ENCODE results near the gene GNG10.

- TF ChIP-seq POLR2A (IDR thresholded peaks at IDR 0.05; ENCODE audit: low read depth, low read length) = no peak
- no peak for TF ChIP-seq CTCF (conservative IDR thresholded peaks at IDR 0.05; ENCODE audit: low read depth, low read length)
- TF ChIP-seq MXI1 (IDR thresholded peaks at IDR 0.05; ENCODE audit: borderline replicate concordance, low read depth, low read length) = no peak
- TF ChIP-seq CHD1 (IDR thresholded peaks at IDR 0.05; ENCODE audit: low read depth, low read length) = no peak
- TF ChIP-seq, protein P1, sequence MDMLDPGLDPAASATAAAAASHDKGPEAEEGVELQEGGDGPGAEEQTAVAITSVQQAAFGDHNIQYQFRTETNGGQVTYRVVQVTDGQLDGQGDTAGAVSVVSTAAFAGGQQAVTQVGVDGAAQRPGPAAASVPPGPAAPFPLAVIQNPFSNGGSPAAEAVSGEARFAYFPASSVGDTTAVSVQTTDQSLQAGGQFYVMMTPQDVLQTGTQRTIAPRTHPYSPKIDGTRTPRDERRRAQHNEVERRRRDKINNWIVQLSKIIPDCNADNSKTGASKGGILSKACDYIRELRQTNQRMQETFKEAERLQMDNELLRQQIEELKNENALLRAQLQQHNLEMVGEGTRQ (IDR thresholded peaks at IDR 0.05; ENCODE audit: low read depth, low read length) = no peak
- TF ChIP-seq MAFK (IDR thresholded peaks at IDR 0.05; ENCODE audit: low read depth, low read length) = no peak
- TF ChIP-seq MAZ (IDR thresholded peaks at IDR 0.05; ENCODE audit: borderline replicate concordance, low read depth, low read length) = no peak
Measured at GRCh38 chr9:111644195-111644772, 17.1 kb upstream of the GNG10 start.

Data from IMR-90 (cell line).